Measurements from ENCODE around the gene SDF2L1.

The SDF2L1 gene

DNA sequence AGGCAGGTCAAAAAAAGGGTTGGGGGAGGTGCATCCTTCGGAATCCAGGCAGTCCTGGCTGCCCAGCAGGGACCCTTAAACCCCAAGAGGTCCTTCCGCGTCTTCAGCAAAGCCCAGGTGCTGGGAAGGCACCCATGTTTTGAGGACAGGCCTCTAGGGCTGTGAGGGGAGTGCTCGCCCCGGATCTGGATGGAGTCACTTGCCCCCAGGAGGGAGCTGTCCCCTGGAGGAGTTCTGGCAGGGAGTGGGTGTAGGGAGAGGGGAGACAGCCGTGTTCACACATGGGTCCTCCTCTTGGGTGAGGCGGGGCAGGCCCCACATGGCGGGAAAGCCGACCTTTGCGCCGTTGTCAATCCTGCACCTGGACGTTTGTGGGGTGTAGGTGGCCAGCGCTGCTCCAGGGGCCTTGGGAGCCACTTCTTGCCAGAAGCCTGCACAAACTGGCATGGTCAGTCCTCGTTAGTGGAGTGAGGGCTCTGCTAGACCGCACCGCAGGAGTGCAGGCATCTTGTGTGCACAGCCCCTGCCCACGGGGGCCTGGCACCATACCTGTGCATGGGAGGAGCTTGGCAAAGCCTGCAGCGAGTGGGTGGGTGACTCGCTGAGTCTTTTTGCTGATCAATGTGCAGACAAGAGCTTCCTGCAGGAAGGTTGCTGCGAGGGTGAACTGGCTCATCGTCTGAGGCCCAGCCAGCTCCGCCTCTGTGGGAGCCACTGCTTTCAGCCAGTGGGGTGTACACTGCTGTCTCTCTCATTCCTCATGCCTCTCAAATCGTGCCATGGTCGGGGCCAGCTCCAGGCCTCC lies 39.7 kb downstream of the SDF2L1 start:
- no peak for DNase-seq (ENCODE audit: low read depth)
- TF ChIP-seq, protein P1, sequence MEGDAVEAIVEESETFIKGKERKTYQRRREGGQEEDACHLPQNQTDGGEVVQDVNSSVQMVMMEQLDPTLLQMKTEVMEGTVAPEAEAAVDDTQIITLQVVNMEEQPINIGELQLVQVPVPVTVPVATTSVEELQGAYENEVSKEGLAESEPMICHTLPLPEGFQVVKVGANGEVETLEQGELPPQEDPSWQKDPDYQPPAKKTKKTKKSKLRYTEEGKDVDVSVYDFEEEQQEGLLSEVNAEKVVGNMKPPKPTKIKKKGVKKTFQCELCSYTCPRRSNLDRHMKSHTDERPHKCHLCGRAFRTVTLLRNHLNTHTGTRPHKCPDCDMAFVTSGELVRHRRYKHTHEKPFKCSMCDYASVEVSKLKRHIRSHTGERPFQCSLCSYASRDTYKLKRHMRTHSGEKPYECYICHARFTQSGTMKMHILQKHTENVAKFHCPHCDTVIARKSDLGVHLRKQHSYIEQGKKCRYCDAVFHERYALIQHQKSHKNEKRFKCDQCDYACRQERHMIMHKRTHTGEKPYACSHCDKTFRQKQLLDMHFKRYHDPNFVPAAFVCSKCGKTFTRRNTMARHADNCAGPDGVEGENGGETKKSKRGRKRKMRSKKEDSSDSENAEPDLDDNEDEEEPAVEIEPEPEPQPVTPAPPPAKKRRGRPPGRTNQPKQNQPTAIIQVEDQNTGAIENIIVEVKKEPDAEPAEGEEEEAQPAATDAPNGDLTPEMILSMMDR (IDR thresholded peaks at IDR 0.05; ENCODE audit: low read depth, low read length, missing control alignments), result no peak
- H3K4me3 ChIP-seq (ENCODE audit: low read depth, low read length), result no peak overlapping the region
- in situ Hi-C loops (cut with HindIII; ENCODE audit: low sequenced_read_pairs), result no loop called here

DNA sequence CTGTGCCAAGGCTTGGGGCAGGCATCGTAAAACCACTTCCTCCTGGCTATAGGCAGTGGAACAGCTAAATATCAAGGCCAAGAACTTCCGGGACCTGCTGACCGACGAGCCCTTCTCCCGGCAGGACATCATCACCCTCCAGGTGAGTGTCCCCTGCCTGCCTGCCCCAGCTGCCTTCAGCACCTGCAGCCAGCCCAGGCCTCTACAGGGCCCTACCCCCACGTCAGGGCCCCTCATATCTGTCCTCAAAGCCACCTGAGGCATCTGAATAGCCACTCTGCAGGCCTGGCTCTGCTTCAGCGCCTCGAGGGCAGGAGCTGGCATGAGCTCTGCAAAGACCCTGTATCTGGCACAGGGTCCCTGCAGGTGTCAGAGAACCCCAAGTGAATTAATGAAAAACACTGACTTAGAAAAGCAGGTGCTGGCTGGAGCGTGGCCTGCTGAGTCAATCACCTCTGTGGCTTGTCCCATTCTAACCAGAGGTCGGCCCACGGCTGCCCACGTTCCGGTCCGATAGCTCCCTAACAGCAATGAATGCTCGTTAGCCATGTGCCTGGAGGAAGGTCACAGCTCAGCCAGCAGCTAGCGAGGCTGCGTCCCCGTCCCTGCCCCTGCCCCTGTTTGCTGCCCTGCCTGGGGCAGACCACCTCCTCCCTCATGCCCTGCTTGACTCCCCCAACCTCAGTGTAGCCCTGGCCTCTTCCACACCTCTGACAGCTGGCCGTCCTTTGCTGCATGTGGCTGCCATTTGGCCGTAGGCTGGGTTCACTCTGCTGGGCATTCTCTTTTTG lies 40.5 kb downstream of the SDF2L1 start:
- H3K4me3 ChIP-seq (ENCODE audit: low read depth, low read length), result no peak overlapping the region
- in situ Hi-C loops (cut with HindIII; ENCODE audit: low sequenced_read_pairs), result no loop called here
- DNase-seq (ENCODE audit: low read depth), result no peak

DNA sequence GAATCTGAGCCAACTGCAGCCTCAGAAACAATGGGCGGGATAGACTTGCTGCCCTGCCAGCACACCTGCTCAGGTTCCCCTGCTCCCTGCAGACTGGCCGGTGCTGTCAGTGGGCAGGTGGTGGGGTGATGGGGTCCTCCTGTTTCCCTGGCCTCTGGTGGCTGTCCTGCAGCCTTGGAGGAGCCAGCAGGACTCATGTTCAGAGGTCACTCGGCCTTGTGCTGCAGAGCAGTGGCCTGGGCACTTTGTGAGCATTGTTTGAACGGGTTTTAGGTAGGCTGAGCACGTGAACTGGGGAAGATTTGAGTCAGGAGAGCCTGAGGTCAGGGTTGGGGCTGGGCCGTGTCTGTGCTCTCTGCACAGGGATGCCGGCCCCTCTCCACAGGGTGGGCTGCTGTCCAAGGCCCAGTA lies 41.3 kb downstream of the SDF2L1 start:
- TF ChIP-seq, protein P1 (IDR thresholded peaks at IDR 0.05; ENCODE audit: low read depth, low read length, missing control alignments), result no peak
- in situ Hi-C loops (cut with HindIII; ENCODE audit: low sequenced_read_pairs), result no loop called here
- H3K4me3 ChIP-seq (ENCODE audit: low read depth, low read length), result no peak overlapping the region
- no peak for DNase-seq (ENCODE audit: low read depth)

More for the DNA sequence above, 40.5 kb downstream of the SDF2L1 start:
- TF ChIP-seq, protein P1 (IDR thresholded peaks at IDR 0.05; ENCODE audit: low read depth, low read length, missing control alignments), result no peak

DNA sequence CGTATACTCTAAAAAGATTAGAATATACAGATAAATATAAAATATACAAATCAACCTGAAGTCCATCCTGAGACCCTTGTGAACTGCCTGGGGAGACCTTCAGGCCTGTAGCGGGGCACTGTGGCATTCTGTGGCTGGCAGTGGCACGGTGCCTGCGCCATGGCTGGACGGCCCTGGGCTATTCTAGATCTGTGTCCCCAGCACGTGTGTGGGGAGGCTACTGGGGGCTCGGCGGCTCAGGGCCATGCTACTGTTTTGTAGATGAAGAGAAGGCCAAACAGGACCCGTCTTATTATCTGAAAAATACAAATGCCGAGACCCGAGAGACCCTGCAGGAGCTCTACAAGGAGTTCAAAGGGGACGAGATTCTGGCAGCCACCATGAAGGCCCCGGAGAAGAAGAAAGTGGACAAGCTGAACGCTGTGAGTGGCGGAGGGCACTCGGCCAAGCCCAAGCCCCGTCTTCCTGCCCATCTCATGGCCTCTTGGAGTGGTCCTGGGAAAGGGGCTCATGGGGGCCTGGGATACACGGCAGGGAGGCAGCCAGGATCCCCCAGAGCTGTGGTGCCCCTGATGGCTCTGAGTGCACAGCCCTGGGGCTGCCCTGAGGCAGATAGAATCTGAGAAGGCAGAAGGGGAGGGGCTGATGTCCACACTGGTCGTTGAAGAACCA lies 42.5 kb downstream of the SDF2L1 start:
- H3K4me3 ChIP-seq (ENCODE audit: low read depth, low read length), result no peak overlapping the region
- in situ Hi-C loops (cut with HindIII; ENCODE audit: low sequenced_read_pairs), result no loop called here
- TF ChIP-seq, protein P1 (IDR thresholded peaks at IDR 0.05; ENCODE audit: low read depth, low read length, missing control alignments), result no peak
- DNase-seq (ENCODE audit: low read depth), result no peak

DNA sequence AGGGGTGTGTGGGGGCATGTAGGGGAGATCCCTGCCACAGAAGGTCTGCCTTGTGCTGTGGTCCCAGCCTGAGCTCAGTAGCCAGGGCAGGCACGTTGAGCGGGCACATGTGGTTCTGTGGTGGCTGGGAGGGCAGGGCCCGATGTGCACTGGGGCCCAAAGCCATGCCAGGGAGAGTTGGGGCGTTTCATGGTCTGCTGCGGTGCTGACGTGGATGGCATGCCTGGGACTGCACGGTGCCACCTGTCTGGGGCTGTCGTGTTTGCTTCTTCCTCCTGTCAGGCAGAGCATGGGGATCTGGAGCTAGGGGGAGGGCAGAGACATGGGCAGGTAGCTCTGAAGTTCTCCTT lies 43.0 kb downstream of the SDF2L1 start:
- TF ChIP-seq, protein P1 (IDR thresholded peaks at IDR 0.05; ENCODE audit: low read depth, low read length, missing control alignments), result no peak
- in situ Hi-C loops (cut with HindIII; ENCODE audit: low sequenced_read_pairs), result no loop called here
- H3K4me3 ChIP-seq (ENCODE audit: low read depth, low read length), result no peak overlapping the region
- DNase-seq (ENCODE audit: low read depth), result no peak

DNA sequence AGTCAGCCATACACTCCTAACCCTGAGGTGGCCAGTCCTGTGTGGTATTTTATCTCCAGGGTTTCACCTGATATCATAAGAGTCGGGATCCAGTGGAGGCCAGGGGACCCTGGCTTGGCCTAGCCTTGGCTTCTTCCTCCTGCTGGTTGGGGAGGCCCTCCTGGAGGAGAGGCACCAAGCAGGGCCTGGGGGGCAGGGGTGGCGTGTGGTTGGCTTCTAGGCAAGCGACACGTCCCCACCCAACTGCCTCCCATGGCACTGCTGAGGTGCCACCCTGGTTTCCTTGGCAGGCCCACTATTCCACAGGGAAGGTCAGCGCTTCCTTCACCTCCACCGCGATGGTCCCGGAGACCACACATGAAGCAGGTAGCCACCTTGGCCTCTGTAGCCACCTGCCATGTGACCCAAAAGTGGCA lies 44.1 kb downstream of the SDF2L1 start:
- DNase-seq (ENCODE audit: low read depth), result no peak
- TF ChIP-seq, protein P1 (IDR thresholded peaks at IDR 0.05; ENCODE audit: low read depth, low read length, missing control alignments), result no peak
- in situ Hi-C loops (cut with HindIII; ENCODE audit: low sequenced_read_pairs), result no loop called here
- no peak overlapping the region for H3K4me3 ChIP-seq (ENCODE audit: low read depth, low read length)

Data from astrocyte of the cerebellum (primary cell).